Osteocyte (in vitro differentiated cells): ENCODE measurements around the gene CCNY. TPM values are rescaled to one million over a fixed set of nuclear protein-coding genes. Genes with fewer than 3 reads are reported as not detected.
A peak's percentile ranks its signal among the peaks of the same experiment; 100 is the strongest.
"Not testable (repeated sequence)": the region's sequence is repeated elsewhere in the genome, so short reads cannot be mapped to it uniquely, and the experiment has no call there.

ENCODE experiments used
- DNase-seq: peaks from one replicate; pipeline ENCODE4 v3.0.0; 2021; ENCODE audit warnings: mixed read lengths; ENCODE audit not compliant: unreplicated experiment; ENCODE audit errors: extremely low spot score
- H3K27ac Mint-ChIP-seq: one replicate; pipeline ENCODE4 v1.8.0; 2021; ENCODE audit warnings: mild to moderate bottlenecking, mixed read lengths; ENCODE audit not compliant: unreplicated experiment
- H3K27me3 Mint-ChIP-seq: one replicate; pipeline ENCODE4 v1.8.0; 2021; ENCODE audit warnings: mixed read lengths; ENCODE audit not compliant: unreplicated experiment
- H3K36me3 Mint-ChIP-seq: one replicate; pipeline ENCODE4 v1.8.0; 2021; ENCODE audit warnings: mixed read lengths; ENCODE audit not compliant: unreplicated experiment
- H3K4me1 Mint-ChIP-seq: one replicate; pipeline ENCODE4 v1.8.0; 2021; ENCODE audit warnings: mixed read lengths; ENCODE audit not compliant: unreplicated experiment
- H3K4me3 Mint-ChIP-seq: one replicate; pipeline ENCODE4 v1.8.0; 2021; ENCODE audit warnings: mild to moderate bottlenecking, moderate library complexity, mixed read lengths; ENCODE audit not compliant: unreplicated experiment
- H3K9me3 Mint-ChIP-seq: one replicate; pipeline ENCODE4 v1.8.0; 2021; ENCODE audit warnings: mixed read lengths; ENCODE audit not compliant: unreplicated experiment
- CTCF ChIP-seq: fragments of 200-600 bp; sonication (generic); IDR thresholded peaks from 2 replicates; pipeline ENCODE4 v1.5.0; 2021; ENCODE audit warnings: antibody characterized with exemption, mild to moderate bottlenecking, moderate library complexity
- total RNA-seq: library from RNA; stranded (reverse); gene quantifications from 2 replicates; pipeline ENCODE4 v1.2.1, GENCODE V29; 2021

The CCNY gene
- total RNA-seq, 1 donor from 2014 or later, result 76.4 TPM

GRCh38 chr10:35300063-35300699 is 36.1 kb upstream of the CCNY start:
- peaks cover 8% of the 10 kb centered on the region for H3K27me3 Mint-ChIP-seq
- H3K9me3 Mint-ChIP-seq, result peaks cover 13% of the 10 kb centered on the region
- peak; percentile 71 for DNase-seq
- TF ChIP-seq CTCF, result no peak
- peaks cover 8% of the 10 kb centered on the region for H3K4me1 Mint-ChIP-seq
- no peak overlapping the region for H3K27ac Mint-ChIP-seq
- no peaks in the 10 kb centered on the region for H3K36me3 Mint-ChIP-seq
- H3K4me3 Mint-ChIP-seq, result no peak overlapping the region

- no peaks in the 10 kb centered on the region for H3K9me3 Mint-ChIP-seq
These were observed 31.7 kb upstream of the CCNY start for GRCh38 chr10:35304649-35305048.

DNA sequence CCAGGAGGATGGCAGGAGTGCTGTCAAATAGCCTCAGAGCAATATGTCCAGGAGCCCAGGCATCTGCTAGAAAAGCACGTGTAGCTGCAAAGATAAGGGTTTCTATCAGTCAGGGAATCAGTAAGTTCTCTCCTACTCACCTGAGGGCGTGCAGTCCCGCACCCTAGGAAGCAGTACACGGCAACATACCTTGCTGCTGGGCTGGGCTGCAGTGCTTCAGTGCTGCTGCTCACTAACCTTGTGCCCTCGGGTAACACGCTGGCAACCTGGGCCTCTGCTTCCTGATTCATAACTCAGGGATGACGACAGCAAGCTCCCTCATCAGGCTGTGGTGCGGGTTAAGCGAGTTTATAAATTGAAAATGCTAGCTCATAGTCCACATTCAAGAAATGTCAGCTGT is 29.5 kb upstream of the CCNY start:
- Mint-ChIP-seq H3K27ac (no peak overlapping the region), H3K4me1 (no peaks in the 10 kb centered on the region), H3K4me3 (no peak overlapping the region), H3K36me3 (no peaks in the 10 kb centered on the region), H3K9me3 (no peaks in the 10 kb centered on the region), H3K27me3 (peaks cover 23% of the 10 kb centered on the region)
- TF ChIP-seq CTCF, result no peak
- no peak for DNase-seq

More at GRCh38 chr10:35304649-35305048, 31.7 kb upstream of the CCNY start:
- no peak overlapping the region for H3K27ac Mint-ChIP-seq
- TF ChIP-seq CTCF, result no peak
- H3K36me3 Mint-ChIP-seq, result no peaks in the 10 kb centered on the region
- H3K27me3 Mint-ChIP-seq, result peaks cover 21% of the 10 kb centered on the region
- DNase-seq, result no peak
- H3K4me1 Mint-ChIP-seq, result peaks cover 8% of the 10 kb centered on the region
- no peak overlapping the region for H3K4me3 Mint-ChIP-seq

GRCh38 chr10:35307297-35307696 is 29.0 kb upstream of the CCNY start:
- Mint-ChIP-seq H3K27me3 (peaks cover 23% of the 10 kb centered on the region), H3K4me3 (no peak overlapping the region), H3K36me3 (no peaks in the 10 kb centered on the region), H3K27ac (no peak overlapping the region), H3K4me1 (no peaks in the 10 kb centered on the region), H3K9me3 (no peaks in the 10 kb centered on the region)
- no peak for TF ChIP-seq CTCF
- DNase-seq, result no peak

- no peaks in the 10 kb centered on the region for H3K4me1 Mint-ChIP-seq
- H3K4me3 Mint-ChIP-seq, result no peak overlapping the region
- no peaks in the 10 kb centered on the region for H3K9me3 Mint-ChIP-seq
- H3K27ac Mint-ChIP-seq, result no peak overlapping the region
- H3K36me3 Mint-ChIP-seq, result peaks cover 1% of the 10 kb centered on the region
- TF ChIP-seq CTCF, result no peak
- no peak for DNase-seq
- H3K27me3 Mint-ChIP-seq, result peaks cover 23% of the 10 kb centered on the region
These were observed 27.5 kb upstream of the CCNY start for GRCh38 chr10:35308809-35309208.

DNA sequence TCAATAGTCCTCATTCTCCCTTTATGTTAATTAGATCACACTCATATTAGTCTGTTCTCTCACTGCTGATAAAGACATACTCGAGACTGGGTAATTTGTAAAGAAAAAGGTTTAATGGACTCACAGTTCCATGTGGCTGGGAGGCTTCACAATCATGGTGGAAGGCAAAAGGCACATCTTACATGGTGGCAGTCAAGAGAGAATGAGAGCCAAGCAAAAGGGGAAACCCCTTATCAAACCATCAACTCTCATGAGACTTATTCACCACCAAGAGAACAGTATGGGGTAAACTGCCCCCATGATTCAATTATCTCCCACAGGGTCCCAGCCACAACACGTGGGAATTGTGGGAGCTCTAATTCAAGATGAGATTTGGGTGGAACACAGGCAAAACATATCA is 22.2 kb upstream of the CCNY start:
- peaks cover 22% of the 10 kb centered on the region for H3K36me3 Mint-ChIP-seq
- not testable (repeated sequence) for DNase-seq, H3K4me1 Mint-ChIP-seq, H3K27ac Mint-ChIP-seq, H3K4me3 Mint-ChIP-seq, H3K9me3 Mint-ChIP-seq, H3K27me3 Mint-ChIP-seq

DNA sequence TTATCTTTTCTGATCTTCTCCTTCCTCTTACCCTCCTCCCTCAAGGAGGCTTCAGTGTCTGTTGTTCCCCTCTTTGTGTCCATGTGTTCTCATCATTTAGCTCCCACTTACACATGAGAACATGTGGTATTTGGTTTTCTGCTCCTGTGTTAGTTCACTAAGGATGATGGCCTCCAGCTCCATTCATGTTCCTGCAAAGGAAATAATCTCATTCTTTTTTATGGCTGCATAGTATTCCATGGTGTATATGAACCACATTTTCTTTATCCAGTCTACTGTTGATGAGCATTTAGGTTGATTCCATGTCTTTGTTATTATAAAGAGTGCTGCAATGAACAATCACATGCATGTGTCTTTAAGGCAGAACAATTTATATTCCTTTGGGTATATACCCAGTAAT is 21.1 kb upstream of the CCNY start:
- H3K36me3 Mint-ChIP-seq, result peaks cover 22% of the 10 kb centered on the region
- H3K4me1 Mint-ChIP-seq, H3K9me3 Mint-ChIP-seq, H3K4me3 Mint-ChIP-seq, DNase-seq, H3K27me3 Mint-ChIP-seq, H3K27ac Mint-ChIP-seq: not testable (repeated sequence)
